Neural cell (in vitro differentiated cells): Measurements from ENCODE around the gene MRPS6. TPM values are rescaled to one million over a fixed set of nuclear protein-coding genes. Genes with fewer than 3 reads are reported as not detected.

Source experiments
- H2AFZ ChIP-seq: fragments of 200-600, 300-800 bp; sonication (generic), shearing (Covaris generic); 2 replicates; pipeline ENCODE4 v1.6.0; 2014; ENCODE audit warnings: low read depth, mild to moderate bottlenecking, antibody characterized with exemption, low read length, moderate library complexity
- H3F3A ChIP-seq: fragments of 200-600 bp; shearing (Covaris generic); 2 replicates; pipeline ENCODE4 v1.6.1; 2016; ENCODE audit warnings: mild to moderate bottlenecking, moderate library complexity, mixed read lengths, antibody characterized with exemption, low read length; ENCODE audit not compliant: insufficient read depth, poor library complexity, severe bottlenecking
- H3K27ac ChIP-seq: fragments of 200-600, 300-800 bp; sonication (generic), shearing (Covaris generic); 2 replicates; pipeline ENCODE4 v1.5.1; 2014; ENCODE audit warnings: mild to moderate bottlenecking, low read length, moderate library complexity
- H3K27me3 ChIP-seq: fragments of 300-800, 200-600 bp; sonication (generic), shearing (Covaris generic); 2 replicates; pipeline ENCODE4 v1.6.0; 2014; ENCODE audit warnings: mild to moderate bottlenecking, low read depth, low read length, moderate library complexity; ENCODE audit not compliant: insufficient read depth
- H3K36me3 ChIP-seq: fragments of 300-800, 200-600 bp; sonication (generic), shearing (Covaris generic); 2 replicates; pipeline ENCODE4 v1.5.1; 2014; ENCODE audit warnings: mild to moderate bottlenecking, antibody characterized with exemption, low read length, moderate library complexity; ENCODE audit not compliant: insufficient read depth
- H3K4me2 ChIP-seq: fragments of 300-800, 200-600 bp; sonication (generic), shearing (Covaris generic); 2 replicates; pipeline ENCODE4 v1.6.0; 2014; ENCODE audit warnings: mild to moderate bottlenecking, low read length
- H3K4me3 ChIP-seq: fragments of 300-800, 200-600 bp; sonication (generic), shearing (Covaris generic); 2 replicates; pipeline ENCODE4 v1.5.1; 2014; ENCODE audit warnings: mild to moderate bottlenecking, low read length, moderate library complexity
- H3K79me2 ChIP-seq: fragments of 200-600 bp; shearing (Covaris generic); replicated peaks from 2 replicates; pipeline ENCODE4 v1.6.0; 2014; ENCODE audit warnings: mild to moderate bottlenecking, low read length, moderate library complexity; ENCODE audit not compliant: insufficient read depth
- H3K9ac ChIP-seq: fragments of 300-800, 200-600 bp; sonication (generic), shearing (Covaris generic); 2 replicates; pipeline ENCODE4 v1.6.1; 2016; ENCODE audit warnings: mild to moderate bottlenecking, low read length, mixed read lengths
- H3K9me2 ChIP-seq: fragments of 200-600 bp; shearing (Covaris generic); 2 replicates; pipeline ENCODE4 v1.6.1; 2016; ENCODE audit warnings: mild to moderate bottlenecking, low read length, mixed read lengths; ENCODE audit not compliant: insufficient read depth
- H3K9me3 ChIP-seq: fragments of 200-600, 300-800 bp; sonication (generic), shearing (Covaris generic); 2 replicates; pipeline ENCODE4 v1.6.1; 2016; ENCODE audit warnings: mild to moderate bottlenecking, mixed run types, low read length, moderate library complexity, mixed read lengths
- H4K20me1 ChIP-seq: fragments of 200-600 bp; shearing (Covaris generic); 2 replicates; pipeline ENCODE4 v1.6.1; 2016; ENCODE audit warnings: mild to moderate bottlenecking, mixed run types; ENCODE audit not compliant: insufficient read depth
- CTCF ChIP-seq: fragments of 450-650 bp; IDR thresholded peaks from 2 replicates; pipeline ENCODE4 v1.5.1; 2014; ENCODE audit warnings: antibody characterized with exemption, mild to moderate bottlenecking, moderate library complexity; ENCODE audit not compliant: poor library complexity, severe bottlenecking
- EP300 ChIP-seq: fragments of 450-650 bp; conservative IDR thresholded peaks from 2 replicates; pipeline ENCODE4 v1.6.1; 2014; ENCODE audit warnings: antibody characterized with exemption, mild to moderate bottlenecking, moderate library complexity; ENCODE audit not compliant: poor library complexity, severe bottlenecking
- EZH2 ChIP-seq: fragments of 200-600, 300-800 bp; shearing (Covaris generic), sonication (generic); IDR thresholded peaks from 2 replicates; pipeline ENCODE4 v1.6.1; 2014; ENCODE audit warnings: antibody characterized with exemption, low read length, borderline replicate concordance, mild to moderate bottlenecking; ENCODE audit not compliant: insufficient read depth, poor library complexity, severe bottlenecking
- MXI1 ChIP-seq: fragments of 450-650 bp; conservative IDR thresholded peaks from 2 replicates; pipeline ENCODE4 v1.6.1; 2014; ENCODE audit warnings: antibody characterized with exemption, mild to moderate bottlenecking; ENCODE audit not compliant: poor library complexity, severe bottlenecking
- POLR2AphosphoS5 ChIP-seq: IDR thresholded peaks from 2 replicates; pipeline ENCODE4 v1.6.1; 2012
- RAD21 ChIP-seq: fragments of 450-650 bp; conservative IDR thresholded peaks from 2 replicates; pipeline ENCODE4 v1.6.1; 2014; ENCODE audit warnings: antibody characterized with exemption, mild to moderate bottlenecking, moderate library complexity
- SMC3 ChIP-seq: fragments of 450-650 bp; conservative IDR thresholded peaks from 2 replicates; pipeline ENCODE4 v1.6.1; 2014; ENCODE audit warnings: antibody characterized with exemption, mild to moderate bottlenecking, moderate library complexity; ENCODE audit not compliant: poor library complexity
- TAF1 ChIP-seq: IDR thresholded peaks from 2 replicates; pipeline ENCODE4 v1.6.1; 2012; ENCODE audit warnings: low read depth
- polyA plus RNA-seq: library from polyadenylated mRNA; depleted of rRNA; stranded (reverse); fragments of >200 nt; gene quantifications from 2 replicates; pipeline ENCODE4 v1.2.3, GENCODE V29; 2014
- TF ChIP-seq, protein P1 (sequence below): IDR thresholded peaks from 2 replicates; pipeline ENCODE4 v1.6.1; 2012; ENCODE audit warnings: borderline replicate concordance

MRPS6 gene
- polyA plus RNA-seq, 1 donor from 2014 or later, result 70.1 TPM

GRCh38 chr21:34042735-34043134 lies 30.6 kb upstream of the MRPS6 start:
- Histone ChIP-seq H4K20me1 (no peaks in the 10 kb centered on the region), H3K36me3 (no peaks in the 10 kb centered on the region), H3K79me2 (no peaks in the 10 kb centered on the region), H3K27me3 (no peaks in the 10 kb centered on the region), H3K9me3 (no peaks in the 10 kb centered on the region), H3K27ac (no peak overlapping the region), H3F3A (no peaks in the 10 kb centered on the region), H3K9me2 (no peaks in the 10 kb centered on the region), H2AFZ (no peak overlapping the region), H3K4me3 (no peak overlapping the region), H3K9ac (no peak overlapping the region), H3K4me2 (no peak overlapping the region)
- TF ChIP-seq SMC3 (no peak), POLR2AphosphoS5 (no peak), CTCF (no peak), RAD21 (no peak), TAF1 (no peak), MXI1 (no peak), EP300 (no peak), EZH2 (no peak)
- TF ChIP-seq, protein P1, sequence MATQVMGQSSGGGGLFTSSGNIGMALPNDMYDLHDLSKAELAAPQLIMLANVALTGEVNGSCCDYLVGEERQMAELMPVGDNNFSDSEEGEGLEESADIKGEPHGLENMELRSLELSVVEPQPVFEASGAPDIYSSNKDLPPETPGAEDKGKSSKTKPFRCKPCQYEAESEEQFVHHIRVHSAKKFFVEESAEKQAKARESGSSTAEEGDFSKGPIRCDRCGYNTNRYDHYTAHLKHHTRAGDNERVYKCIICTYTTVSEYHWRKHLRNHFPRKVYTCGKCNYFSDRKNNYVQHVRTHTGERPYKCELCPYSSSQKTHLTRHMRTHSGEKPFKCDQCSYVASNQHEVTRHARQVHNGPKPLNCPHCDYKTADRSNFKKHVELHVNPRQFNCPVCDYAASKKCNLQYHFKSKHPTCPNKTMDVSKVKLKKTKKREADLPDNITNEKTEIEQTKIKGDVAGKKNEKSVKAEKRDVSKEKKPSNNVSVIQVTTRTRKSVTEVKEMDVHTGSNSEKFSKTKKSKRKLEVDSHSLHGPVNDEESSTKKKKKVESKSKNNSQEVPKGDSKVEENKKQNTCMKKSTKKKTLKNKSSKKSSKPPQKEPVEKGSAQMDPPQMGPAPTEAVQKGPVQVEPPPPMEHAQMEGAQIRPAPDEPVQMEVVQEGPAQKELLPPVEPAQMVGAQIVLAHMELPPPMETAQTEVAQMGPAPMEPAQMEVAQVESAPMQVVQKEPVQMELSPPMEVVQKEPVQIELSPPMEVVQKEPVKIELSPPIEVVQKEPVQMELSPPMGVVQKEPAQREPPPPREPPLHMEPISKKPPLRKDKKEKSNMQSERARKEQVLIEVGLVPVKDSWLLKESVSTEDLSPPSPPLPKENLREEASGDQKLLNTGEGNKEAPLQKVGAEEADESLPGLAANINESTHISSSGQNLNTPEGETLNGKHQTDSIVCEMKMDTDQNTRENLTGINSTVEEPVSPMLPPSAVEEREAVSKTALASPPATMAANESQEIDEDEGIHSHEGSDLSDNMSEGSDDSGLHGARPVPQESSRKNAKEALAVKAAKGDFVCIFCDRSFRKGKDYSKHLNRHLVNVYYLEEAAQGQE, result no peak

DNA sequence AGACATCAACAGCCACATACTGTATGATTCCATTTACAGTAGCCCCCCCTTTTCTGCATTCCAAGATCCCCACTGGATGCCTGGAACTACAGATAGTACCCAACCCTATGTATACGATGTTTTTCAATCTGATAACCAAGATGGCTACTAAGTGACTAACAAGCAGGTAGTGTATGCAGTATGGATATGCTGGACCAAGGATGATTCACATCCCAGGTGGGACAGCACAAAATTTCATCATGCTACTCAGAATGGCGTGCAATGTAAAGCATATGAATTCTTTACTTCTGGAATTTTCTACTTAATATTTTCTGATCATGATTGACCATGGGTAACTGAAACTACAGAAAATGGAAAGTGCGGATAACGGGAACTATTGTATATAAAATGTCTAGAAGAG lies 30.0 kb upstream of the MRPS6 start:
- Histone ChIP-seq H3K9me3 (no peaks in the 10 kb centered on the region), H3F3A (no peaks in the 10 kb centered on the region), H3K79me2 (no peaks in the 10 kb centered on the region), H3K36me3 (no peaks in the 10 kb centered on the region), H3K27ac (no peak overlapping the region), H3K27me3 (no peaks in the 10 kb centered on the region), H3K4me2 (no peak overlapping the region), H4K20me1 (no peaks in the 10 kb centered on the region), H3K9ac (no peak overlapping the region), H2AFZ (no peak overlapping the region), H3K9me2 (no peaks in the 10 kb centered on the region), H3K4me3 (no peak overlapping the region)
- no peak for TF ChIP-seq EZH2
- TF ChIP-seq, protein P1, result no peak
- TF ChIP-seq EP300, result no peak
- TF ChIP-seq SMC3, result no peak
- no peak for TF ChIP-seq RAD21
- no peak for TF ChIP-seq POLR2AphosphoS5
- TF ChIP-seq CTCF, result no peak
- no peak for TF ChIP-seq MXI1
- TF ChIP-seq TAF1, result no peak
